CD8-positive, alpha-beta memory T cell (primary cell): ENCODE measurements around the gene RGS7. TPM values are rescaled to one million over a fixed set of nuclear protein-coding genes. Genes with fewer than 3 reads are reported as not detected.

Source experiments
- CTCF ChIA-PET: fragments of 350-600 bp; sonication (Branson Sonifier 250); formaldehyde crosslinking; loops from one replicate; lab custom pipeline; 2021; ENCODE audit warnings: antibody characterized with exemption; lab: Charles Lee
- POLR2A ChIA-PET: fragments of 350-600 bp; sonication (Branson Sonifier 250); formaldehyde crosslinking; loops from one replicate; lab custom pipeline; 2021; ENCODE audit warnings: antibody characterized with exemption; lab: Charles Lee
- DNase-seq, 5 donors: peaks; one replicate each; pipeline versions ENCODE4 v3.0.0 to v3.0.0-alpha.2; 2020 to 2022; ENCODE audit warnings: mixed read lengths in 1 of 5
- H3K27ac ChIP-seq: one replicate; pipeline ENCODE4 v1.7.0; 2013; ENCODE audit warnings: low read depth, mild to moderate bottlenecking, low read length, moderate library complexity
- H3K27me3 ChIP-seq: 2 replicates; pipeline ENCODE4 v1.7.0; 2013; ENCODE audit warnings: low read length, mild to moderate bottlenecking; ENCODE audit not compliant: insufficient read depth, poor library complexity, severe bottlenecking
- H3K36me3 ChIP-seq: 2 replicates; pipeline ENCODE4 v1.7.0; 2013; ENCODE audit warnings: mild to moderate bottlenecking, low read length, moderate library complexity; ENCODE audit not compliant: insufficient read depth
- H3K4me1 ChIP-seq: 2 replicates; pipeline ENCODE4 v1.7.0; 2013; ENCODE audit warnings: mild to moderate bottlenecking, low read length, moderate library complexity; ENCODE audit not compliant: insufficient read depth
- H3K4me3 ChIP-seq: 2 replicates; pipeline ENCODE4 v1.7.0; 2013; ENCODE audit warnings: mild to moderate bottlenecking, low read length
- H3K9me3 ChIP-seq: 2 replicates; pipeline ENCODE4 v1.7.0; 2013; ENCODE audit warnings: mild to moderate bottlenecking, low read length
- H3K27ac Mint-ChIP-seq, 8 donors: one replicate each; pipeline ENCODE4 v1.8.0; 2020 to 2021; ENCODE audit warnings: mixed read lengths in 8 of 8, mild to moderate bottlenecking in 6 of 8, inconsistent platforms in 3 of 8, moderate library complexity in 3 of 8
- H3K27me3 Mint-ChIP-seq, 2 donors: one replicate each; pipeline ENCODE4 v1.8.0; 2020 to 2021; ENCODE audit warnings: mixed read lengths in 2 of 2, mild to moderate bottlenecking in 1 of 2, moderate library complexity in 1 of 2
- H3K36me3 Mint-ChIP-seq, 3 donors: one replicate each; pipeline ENCODE4 v1.8.0; 2020 to 2021; ENCODE audit warnings: mixed read lengths in 3 of 3, inconsistent platforms in 1 of 3, mild to moderate bottlenecking in 1 of 3
- H3K4me1 Mint-ChIP-seq, 3 donors: one replicate each; pipeline ENCODE4 v1.8.0; 2020 to 2021; ENCODE audit warnings: mixed read lengths in 3 of 3, inconsistent platforms in 1 of 3, mild to moderate bottlenecking in 1 of 3
- H3K4me3 Mint-ChIP-seq, 7 donors: one replicate each; pipeline ENCODE4 v1.8.0; 2020 to 2021; ENCODE audit warnings: mixed read lengths in 7 of 7, mild to moderate bottlenecking in 6 of 7, moderate library complexity in 4 of 7, inconsistent platforms in 2 of 7
- H3K9me3 Mint-ChIP-seq, 5 donors: one replicate each; pipeline ENCODE4 v1.8.0; 2020 to 2022; ENCODE audit warnings: mixed read lengths in 5 of 5, mild to moderate bottlenecking in 3 of 5, moderate library complexity in 2 of 5, inconsistent platforms in 1 of 5
- polyA plus RNA-seq: library from polyadenylated mRNA; unstranded; fragments of 300-500 nt; fragmentation: Illumina TruSeq; gene quantifications from one replicate; pipeline ENCODE4 v1.2.3, GENCODE V29; 2021
- total RNA-seq, 2 experiments: library from RNA; stranded (reverse); gene quantifications; one replicate each; pipeline ENCODE4 v1.2.3, GENCODE V29; 2021

RGS7 gene
- total and polyA plus RNA-seq, 3 experiments from 2014 or later = not detected

- ChIA-PET CTCF (no interaction called here), POLR2A (no interaction called here)
- Mint-ChIP-seq H3K27me3 (no peaks in the 10 kb centered on the region), H3K36me3 (no peaks in the 10 kb centered on the region), H3K9me3 (peaks cover 0 to 13% (median 3%) of the 10 kb centered on the region in 5 donors), H3K4me3 (no peak overlapping the region), H3K27ac (no peak overlapping the region), H3K4me1 (no peaks in the 10 kb centered on the region)
- no peak for DNase-seq
- Histone ChIP-seq H3K9me3 (no peaks in the 10 kb centered on the region), H3K27ac (no peak overlapping the region), H3K4me3 (no peak overlapping the region), H3K36me3 (no peaks in the 10 kb centered on the region), H3K4me1 (no peaks in the 10 kb centered on the region), H3K27me3 (no peaks in the 10 kb centered on the region)
Observed at GRCh38 chr1:241140670-241141069, 216.3 kb downstream of the RGS7 start.

DNA sequence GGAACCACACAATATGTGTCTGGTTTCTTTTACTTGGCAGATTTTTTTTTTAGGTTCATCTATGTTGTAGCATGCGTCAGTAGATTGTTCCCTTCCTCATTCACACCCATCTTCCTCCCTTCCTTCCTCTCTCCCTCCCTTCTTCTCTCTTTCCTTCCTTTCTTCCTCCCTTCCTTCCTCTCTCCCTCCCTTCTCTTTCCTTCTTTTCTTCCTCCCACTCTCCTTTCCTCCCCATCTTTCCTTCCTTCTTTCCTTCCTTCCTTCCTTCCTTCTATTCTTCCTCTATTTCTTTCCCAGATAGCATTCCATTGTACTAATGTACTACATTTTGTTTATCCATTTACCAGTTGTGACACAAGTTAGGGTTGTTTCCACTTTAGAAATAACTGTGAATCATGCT lies 218.0 kb downstream of the RGS7 start:
- no peaks in the 10 kb centered on the region for H3K4me1 ChIP-seq
- Mint-ChIP-seq H3K9me3 (peaks cover 2 to 10% (median 7%) of the 10 kb centered on the region in 5 donors), H3K36me3 (peaks cover 0 to 2% (median 0%) of the 10 kb centered on the region in 3 donors), H3K27ac (no peak overlapping the region), H3K27me3 (no peaks in the 10 kb centered on the region), H3K4me1 (no peaks in the 10 kb centered on the region), H3K4me3 (no peak overlapping the region)
- H3K27me3 ChIP-seq = no peaks in the 10 kb centered on the region
- H3K4me3 ChIP-seq = no peak overlapping the region
- H3K9me3 ChIP-seq = no peaks in the 10 kb centered on the region
- ChIA-PET CTCF (no interaction called here), POLR2A (no interaction called here)
- no peak for DNase-seq
- no peak overlapping the region for H3K27ac ChIP-seq
- H3K36me3 ChIP-seq = no peaks in the 10 kb centered on the region

DNA sequence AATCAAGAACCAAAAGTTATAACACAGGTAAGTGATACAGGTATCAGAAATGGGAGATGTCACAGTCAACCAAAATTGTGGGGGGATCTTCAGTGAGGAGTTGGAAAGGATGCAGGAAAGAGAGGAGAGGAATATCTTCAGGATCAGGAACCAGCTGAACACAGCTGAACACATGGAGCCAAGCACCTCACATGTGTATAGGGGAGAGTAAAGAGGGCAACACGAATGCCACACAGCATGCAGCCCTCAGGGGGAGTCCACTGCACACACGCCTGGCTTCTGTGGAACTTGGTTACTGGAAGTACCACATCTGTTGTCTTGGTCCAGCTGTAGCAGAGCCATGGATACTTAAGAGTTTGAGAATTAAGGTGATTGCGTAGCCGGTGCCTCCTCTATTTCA lies 218.8 kb downstream of the RGS7 start:
- H3K9me3 ChIP-seq = no peaks in the 10 kb centered on the region
- no peak for DNase-seq
- no peaks in the 10 kb centered on the region for H3K4me1 Mint-ChIP-seq
- H3K4me3 Mint-ChIP-seq = no peak overlapping the region
- no peaks in the 10 kb centered on the region for H3K27me3 Mint-ChIP-seq
- peaks cover 0 to 2% (median 0%) of the 10 kb centered on the region in 3 donors for H3K36me3 Mint-ChIP-seq
- ChIA-PET POLR2A (no interaction called here), CTCF (no interaction called here)
- no peak overlapping the region for H3K27ac Mint-ChIP-seq
- no peak overlapping the region for H3K27ac ChIP-seq
- no peaks in the 10 kb centered on the region for H3K36me3 ChIP-seq
- no peak overlapping the region for H3K4me3 ChIP-seq
- H3K27me3 ChIP-seq = no peaks in the 10 kb centered on the region
- no peaks in the 10 kb centered on the region for H3K4me1 ChIP-seq
- peaks cover 4 to 13% (median 8%) of the 10 kb centered on the region in 5 donors for H3K9me3 Mint-ChIP-seq

- CTCF ChIA-PET = no interaction called here
- Histone ChIP-seq H3K9me3 (no peaks in the 10 kb centered on the region), H3K4me3 (no peak overlapping the region), H3K27ac (no peak overlapping the region), H3K27me3 (no peaks in the 10 kb centered on the region), H3K4me1 (no peaks in the 10 kb centered on the region), H3K36me3 (no peaks in the 10 kb centered on the region)
- POLR2A ChIA-PET = no interaction called here
- Mint-ChIP-seq H3K36me3 (peaks cover 0 to 2% (median 0%) of the 10 kb centered on the region in 3 donors), H3K27ac (no peak overlapping the region), H3K4me1 (no peaks in the 10 kb centered on the region), H3K4me3 (no peak overlapping the region), H3K9me3 (peaks cover 3 to 11% (median 10%) of the 10 kb centered on the region in 5 donors), H3K27me3 (no peaks in the 10 kb centered on the region)
- DNase-seq = no peak
Observed at GRCh38 chr1:241136389-241136788, 220.6 kb downstream of the RGS7 start.

DNA sequence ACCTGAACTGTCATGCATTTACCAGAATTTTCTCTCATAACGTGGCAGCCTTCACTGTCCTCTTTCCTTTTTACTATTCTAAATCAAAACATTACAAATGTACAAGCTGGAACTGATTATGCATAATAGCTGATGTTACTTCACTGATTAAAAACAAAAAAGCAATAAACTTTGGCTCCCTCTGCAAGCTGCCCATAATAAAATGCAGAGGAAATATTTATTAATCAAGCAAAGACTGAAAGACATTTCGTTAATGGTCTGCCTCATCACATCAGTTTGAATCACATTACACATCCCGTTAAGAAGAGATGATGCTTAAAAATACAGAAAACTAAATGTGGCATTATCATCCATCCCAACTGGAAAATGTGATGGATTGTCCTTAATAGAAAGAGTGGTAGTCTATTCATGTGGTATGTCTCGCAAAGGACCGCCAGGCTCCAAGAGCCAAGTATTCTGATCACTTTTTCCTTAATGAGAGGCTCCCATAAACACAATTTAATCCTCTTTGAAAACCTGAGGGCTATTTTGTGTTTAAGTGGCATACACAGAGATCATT lies 225.3 kb downstream of the RGS7 start:
- ChIA-PET CTCF (no interaction called here), POLR2A (no interaction called here)
- H3K9me3 Mint-ChIP-seq = peaks cover 3 to 11% (median 6%) of the 10 kb centered on the region in 5 donors
- no peaks in the 10 kb centered on the region for H3K27me3 Mint-ChIP-seq
- no peak overlapping the region for H3K4me3 Mint-ChIP-seq
- Histone ChIP-seq H3K27me3 (no peaks in the 10 kb centered on the region), H3K9me3 (no peaks in the 10 kb centered on the region), H3K27ac (no peak overlapping the region), H3K36me3 (no peaks in the 10 kb centered on the region), H3K4me3 (no peak overlapping the region), H3K4me1 (no peaks in the 10 kb centered on the region)
- no peaks in the 10 kb centered on the region for H3K4me1 Mint-ChIP-seq
- H3K27ac Mint-ChIP-seq = no peak overlapping the region
- H3K36me3 Mint-ChIP-seq = peaks cover 0 to 2% (median 0%) of the 10 kb centered on the region in 3 donors
- no peak for DNase-seq

GRCh38 chr1:241130881-241131280 lies 226.1 kb downstream of the RGS7 start:
- Histone ChIP-seq H3K36me3 (no peaks in the 10 kb centered on the region), H3K9me3 (no peaks in the 10 kb centered on the region), H3K4me3 (no peak overlapping the region), H3K27ac (no peak overlapping the region), H3K4me1 (no peaks in the 10 kb centered on the region), H3K27me3 (no peaks in the 10 kb centered on the region)
- Mint-ChIP-seq H3K27me3 (no peaks in the 10 kb centered on the region), H3K4me3 (no peak overlapping the region), H3K36me3 (peaks cover 0 to 2% (median 0%) of the 10 kb centered on the region in 3 donors), H3K9me3 (peaks cover 3 to 11% (median 6%) of the 10 kb centered on the region in 5 donors), H3K4me1 (no peaks in the 10 kb centered on the region), H3K27ac (no peak overlapping the region)
- CTCF ChIA-PET = no interaction called here
- no peak for DNase-seq
- POLR2A ChIA-PET = no interaction called here

DNA sequence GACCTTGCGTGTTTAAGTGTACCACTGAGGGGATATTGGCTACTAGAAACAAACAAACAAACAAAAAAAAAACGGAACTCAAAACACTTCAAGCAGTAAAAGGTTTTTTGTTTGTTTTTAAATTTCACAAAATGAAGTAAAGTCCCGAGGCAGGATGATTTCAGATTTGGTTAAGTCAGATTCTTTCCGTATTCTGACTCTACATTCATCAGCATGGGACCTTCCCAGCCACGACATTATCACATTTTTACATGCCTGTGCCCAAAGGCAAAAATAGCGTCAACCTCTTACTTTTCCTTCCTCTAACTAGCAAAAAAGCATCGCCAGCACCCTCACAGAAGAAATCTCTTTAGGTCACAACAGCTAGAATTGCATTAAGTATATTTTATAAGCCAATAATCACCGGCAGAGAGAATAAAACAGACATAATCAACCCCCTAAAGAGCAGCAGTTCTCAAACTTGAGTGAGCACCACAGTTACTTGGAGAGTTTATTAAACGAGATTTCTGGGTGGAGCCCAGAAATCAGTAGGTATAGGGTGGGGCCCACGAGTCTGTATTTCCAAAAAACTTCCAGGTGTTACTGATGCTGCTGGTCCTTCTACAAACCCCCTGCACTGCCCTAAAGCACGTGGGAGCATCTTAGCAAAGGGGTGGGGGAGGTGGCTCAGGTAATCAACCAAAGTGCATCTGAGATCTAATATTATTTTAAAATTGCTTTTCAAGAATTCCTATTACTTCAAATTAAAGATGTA lies 227.6 kb downstream of the RGS7 start:
- Histone ChIP-seq H3K4me1 (no peaks in the 10 kb centered on the region), H3K4me3 (no peak overlapping the region), H3K9me3 (no peaks in the 10 kb centered on the region), H3K27ac (no peak overlapping the region), H3K36me3 (no peaks in the 10 kb centered on the region), H3K27me3 (no peaks in the 10 kb centered on the region)
- Mint-ChIP-seq H3K27ac (no peak overlapping the region), H3K9me3 (peaks cover 4 to 9% (median 5%) of the 10 kb centered on the region in 5 donors), H3K4me1 (no peaks in the 10 kb centered on the region), H3K4me3 (no peak overlapping the region), H3K36me3 (peaks cover 0 to 1% (median 0%) of the 10 kb centered on the region in 3 donors), H3K27me3 (peaks cover 0 to 4% of the 10 kb centered on the region in 2 donors)
- DNase-seq = no peak
- CTCF ChIA-PET = no interaction called here
- POLR2A ChIA-PET = no interaction called here

- Histone ChIP-seq H3K36me3 (no peaks in the 10 kb centered on the region), H3K27me3 (no peaks in the 10 kb centered on the region), H3K9me3 (no peaks in the 10 kb centered on the region), H3K27ac (no peak overlapping the region), H3K4me3 (no peak overlapping the region), H3K4me1 (no peaks in the 10 kb centered on the region)
- H3K4me1 Mint-ChIP-seq = no peaks in the 10 kb centered on the region
- CTCF ChIA-PET = no interaction called here
- no peak overlapping the region for H3K4me3 Mint-ChIP-seq
- no peaks in the 10 kb centered on the region for H3K36me3 Mint-ChIP-seq
- H3K9me3 Mint-ChIP-seq = peaks cover 0 to 4% (median 0%) of the 10 kb centered on the region in 5 donors
- DNase-seq = no peak
- H3K27me3 Mint-ChIP-seq = peaks cover 0 to 4% of the 10 kb centered on the region in 2 donors
- H3K27ac Mint-ChIP-seq = no peak overlapping the region
- POLR2A ChIA-PET = no interaction called here
Observed at GRCh38 chr1:241125286-241125685, 231.7 kb downstream of the RGS7 start.
